Uterus (tissue), 4 donors: ENCODE measurements around the gene MYH3. TPM values are rescaled to one million over a fixed set of nuclear protein-coding genes. Genes with fewer than 3 reads are reported as not detected.

Experiments
- DNase-seq, 2 donors: peaks; one replicate each; pipeline ENCODE4 v3.0.0-alpha.2; 2019 to 2020
- H3K27ac ChIP-seq, 2 donors: fragments of 200-600 bp; sonication (generic); 1 replicate in 1 of 2; 2 replicates in 1 of 2; pipeline ENCODE4 v1.5.1; 2016 to 2018
- H3K27me3 ChIP-seq, 2 donors: fragments of 200-600 bp; sonication (generic); one replicate each; pipeline ENCODE4 v1.5.1; 2018 to 2019; ENCODE audit warnings: control low read depth in 1 of 2
- H3K36me3 ChIP-seq, 2 donors: fragments of 200-600 bp; sonication (generic); one replicate each; pipeline ENCODE4 v1.5.1; 2019; ENCODE audit warnings: control low read depth in 1 of 2
- H3K4me1 ChIP-seq, 2 donors: fragments of 200-600 bp; sonication (generic); one replicate each; pipeline ENCODE4 v1.5.1; 2018 to 2019; ENCODE audit warnings: control low read depth in 1 of 2
- H3K4me3 ChIP-seq, 2 donors: fragments of 200-600 bp; sonication (generic); 1 replicate in 1 of 2; 2 replicates in 1 of 2; pipeline ENCODE4 v1.5.1; 2018 to 2019; ENCODE audit warnings: mild to moderate bottlenecking in 1 of 2
- H3K9me3 ChIP-seq, 2 donors: fragments of 200-600 bp; sonication (generic); one replicate each; pipeline ENCODE4 v1.5.1; 2019; ENCODE audit warnings: control low read depth in 1 of 2
- CTCF ChIP-seq, 4 experiments: fragments of 200-600 bp in 2 of 4; fragments of 450-650 bp in 2 of 4; sonication (generic) in 2 of 4; IDR thresholded peaks; one replicate each; pipeline ENCODE4 v1.5.1; 2016 to 2019; ENCODE audit warnings: antibody characterized with exemption in 4 of 4, mild to moderate bottlenecking in 2 of 4, moderate library complexity in 1 of 4
- POLR2A ChIP-seq, 2 donors: fragments of 450-650 bp; IDR thresholded peaks; one replicate each; pipeline ENCODE4 v1.6.1; 2016; ENCODE audit warnings: antibody characterized with exemption in 2 of 2, mild to moderate bottlenecking in 1 of 2, moderate library complexity in 1 of 2
- intact Hi-C: fragments of 100-400 bp; cut with DNase I; formaldehyde crosslinking; loops from one replicate; pipeline ENCODE4 v1.15.1; 2023; ENCODE audit warnings: low total_unique reads
- total RNA-seq, 4 donors: library from RNA; depleted of rRNA in 3 of 4; stranded (reverse); fragments of >200 nt in 3 of 4; gene quantifications; one replicate each; pipeline versions ENCODE4 v1.1.0 to v1.2.4, GENCODE V29; 2014 to 2023
- donor health status: DM: yes; HTN: yes; CAD: no.

MYH3 gene
- total RNA-seq, 4 donors from 2014 or later = under 0.01 to 11.9 (median 3.1) TPM

GRCh38 chr17:10640475-10640874 lies 16.6 kb downstream of the MYH3 start:
- H3K4me3 ChIP-seq = no peak overlapping the region
- H3K36me3 ChIP-seq = no peaks in the 10 kb centered on the region
- H3K27me3 ChIP-seq = no peaks in the 10 kb centered on the region
- no peak overlapping the region for H3K27ac ChIP-seq
- intact Hi-C loops = no loop called here
- no peak for DNase-seq
- no peak for TF ChIP-seq POLR2A (IDR thresholded peaks at IDR 0.05)
- no peak for TF ChIP-seq CTCF (IDR thresholded peaks at IDR 0.05)
- no peaks in the 10 kb centered on the region for H3K4me1 ChIP-seq
- no peaks in the 10 kb centered on the region for H3K9me3 ChIP-seq

- TF ChIP-seq POLR2A (IDR thresholded peaks at IDR 0.05) (no peak), CTCF (IDR thresholded peaks at IDR 0.05) (no peak)
- Histone ChIP-seq H3K4me1 (no peaks in the 10 kb centered on the region), H3K9me3 (no peaks in the 10 kb centered on the region), H3K4me3 (no peak overlapping the region), H3K27me3 (no peaks in the 10 kb centered on the region), H3K27ac (no peak overlapping the region), H3K36me3 (no peaks in the 10 kb centered on the region)
- no peak for DNase-seq
- intact Hi-C loops = no loop called here
Observed at GRCh38 chr17:10638151-10638550, 19.0 kb downstream of the MYH3 start.

GRCh38 chr17:10635290-10635689 lies 21.8 kb downstream of the MYH3 start:
- no peak for DNase-seq
- intact Hi-C loops = no loop called here
- Histone ChIP-seq H3K27me3 (no peaks in the 10 kb centered on the region), H3K9me3 (no peaks in the 10 kb centered on the region), H3K4me1 (no peaks in the 10 kb centered on the region), H3K36me3 (no peaks in the 10 kb centered on the region), H3K4me3 (no peak overlapping the region), H3K27ac (no peak overlapping the region)
- TF ChIP-seq POLR2A (IDR thresholded peaks at IDR 0.05) = no peak

GRCh38 chr17:10633738-10634379 lies 23.2 kb downstream of the MYH3 start:
- intact Hi-C loops = no loop called here
- Histone ChIP-seq H3K4me1 (no peaks in the 10 kb centered on the region), H3K27me3 (no peaks in the 10 kb centered on the region), H3K9me3 (no peaks in the 10 kb centered on the region), H3K4me3 (no peak overlapping the region), H3K27ac (no peak overlapping the region), H3K36me3 (no peaks in the 10 kb centered on the region)
- TF ChIP-seq POLR2A (IDR thresholded peaks at IDR 0.05) (no peak), CTCF (IDR thresholded peaks at IDR 0.05) (no peak)
- DNase-seq = no peak

GRCh38 chr17:10631701-10632100 lies 25.4 kb downstream of the MYH3 start:
- Histone ChIP-seq H3K27ac (no peak overlapping the region), H3K9me3 (no peaks in the 10 kb centered on the region), H3K4me1 (no peaks in the 10 kb centered on the region), H3K27me3 (no peaks in the 10 kb centered on the region), H3K4me3 (no peak overlapping the region), H3K36me3 (no peaks in the 10 kb centered on the region)
- TF ChIP-seq POLR2A (IDR thresholded peaks at IDR 0.05) (no peak), CTCF (IDR thresholded peaks at IDR 0.05) (no peak)
- intact Hi-C loops = no loop called here
- DNase-seq = no peak
